22Rv1 (cell line): Measurements from ENCODE around the gene TLR3.

ENCODE experiments used
- ZFX ChIP-seq: fragments of 450-650 bp; IDR thresholded peaks from 2 replicates; pipeline ENCODE4 v1.6.1; 2017; ENCODE audit warnings: antibody characterized with exemption, borderline replicate concordance
- TF ChIP-seq, protein P1 (sequence below): fragments of 450-650 bp; IDR thresholded peaks from 2 replicates; pipeline ENCODE4 v1.5.1; 2017; ENCODE audit warnings: mild to moderate bottlenecking

GRCh38 chr4:186040316-186040715, 28.6 kb upstream of the TLR3 start:
- TF ChIP-seq, protein P1, sequence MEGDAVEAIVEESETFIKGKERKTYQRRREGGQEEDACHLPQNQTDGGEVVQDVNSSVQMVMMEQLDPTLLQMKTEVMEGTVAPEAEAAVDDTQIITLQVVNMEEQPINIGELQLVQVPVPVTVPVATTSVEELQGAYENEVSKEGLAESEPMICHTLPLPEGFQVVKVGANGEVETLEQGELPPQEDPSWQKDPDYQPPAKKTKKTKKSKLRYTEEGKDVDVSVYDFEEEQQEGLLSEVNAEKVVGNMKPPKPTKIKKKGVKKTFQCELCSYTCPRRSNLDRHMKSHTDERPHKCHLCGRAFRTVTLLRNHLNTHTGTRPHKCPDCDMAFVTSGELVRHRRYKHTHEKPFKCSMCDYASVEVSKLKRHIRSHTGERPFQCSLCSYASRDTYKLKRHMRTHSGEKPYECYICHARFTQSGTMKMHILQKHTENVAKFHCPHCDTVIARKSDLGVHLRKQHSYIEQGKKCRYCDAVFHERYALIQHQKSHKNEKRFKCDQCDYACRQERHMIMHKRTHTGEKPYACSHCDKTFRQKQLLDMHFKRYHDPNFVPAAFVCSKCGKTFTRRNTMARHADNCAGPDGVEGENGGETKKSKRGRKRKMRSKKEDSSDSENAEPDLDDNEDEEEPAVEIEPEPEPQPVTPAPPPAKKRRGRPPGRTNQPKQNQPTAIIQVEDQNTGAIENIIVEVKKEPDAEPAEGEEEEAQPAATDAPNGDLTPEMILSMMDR = no peak
- no peak for TF ChIP-seq ZFX
